Measurements from ENCODE around the gene DACT2.
"Not testable (repeated sequence)": the region's sequence is repeated elsewhere in the genome, so short reads cannot be mapped to it uniquely, and the experiment has no call there.

Gene DACT2

GRCh38 chr6:168326294-168327261 is 7.0 kb upstream of the DACT2 start:
- no peak for DNase-seq (ENCODE audit: low read depth)

- no peak for DNase-seq (ENCODE audit: low read depth)
These were observed 3.4 kb upstream of the DACT2 start for GRCh38 chr6:168322966-168323365.

GRCh38 chr6:168320634-168321033 is 1.1 kb upstream of the DACT2 start:
- DNase-seq (ENCODE audit: low read depth): no peak

- no peak for DNase-seq (ENCODE audit: low read depth)
These were observed 848 bp downstream of the DACT2 start for GRCh38 chr6:168318579-168319278.

GRCh38 chr6:168318090-168318489 is 1.5 kb downstream of the DACT2 start:
- no peak for DNase-seq (ENCODE audit: low read depth)

- no peak for DNase-seq (ENCODE audit: low read depth)
These were observed 4.0 kb downstream of the DACT2 start for GRCh38 chr6:168315596-168315995.

GRCh38 chr6:168314948-168315347 is 4.6 kb downstream of the DACT2 start:
- DNase-seq (ENCODE audit: low read depth): no peak

- no peak for DNase-seq (ENCODE audit: low read depth)
These were observed 5.6 kb downstream of the DACT2 start for GRCh38 chr6:168314021-168314420.

- no peak for DNase-seq (ENCODE audit: low read depth)
These were observed 6.1 kb downstream of the DACT2 start for GRCh38 chr6:168313431-168314011.

GRCh38 chr6:168312125-168312507 is 7.5 kb downstream of the DACT2 start:
- DNase-seq (ENCODE audit: low read depth): not testable (repeated sequence)

GRCh38 chr6:168311410-168312124 is 8.0 kb downstream of the DACT2 start:
- DNase-seq (ENCODE audit: low read depth): no peak

GRCh38 chr6:168310945-168311344 is 8.6 kb downstream of the DACT2 start:
- DNase-seq (ENCODE audit: low read depth): no peak

GRCh38 chr6:168310403-168310802 is 9.2 kb downstream of the DACT2 start:
- no peak for DNase-seq (ENCODE audit: low read depth)

- no peak for DNase-seq (ENCODE audit: low read depth)
These were observed 9.6 kb downstream of the DACT2 start for GRCh38 chr6:168309997-168310396.

GRCh38 chr6:168309183-168309582 is 10.4 kb downstream of the DACT2 start:
- DNase-seq (ENCODE audit: low read depth): no peak

GRCh38 chr6:168308390-168309144 is 11.0 kb downstream of the DACT2 start:
- no peak for DNase-seq (ENCODE audit: low read depth)

- DNase-seq (ENCODE audit: low read depth): no peak
These were observed 11.9 kb downstream of the DACT2 start for GRCh38 chr6:168307695-168308021.

GRCh38 chr6:168307015-168307694 is 12.4 kb downstream of the DACT2 start:
- DNase-seq (ENCODE audit: low read depth): no peak

GRCh38 chr6:168305863-168306262 is 13.7 kb downstream of the DACT2 start:
- no peak for DNase-seq (ENCODE audit: low read depth)

- DNase-seq (ENCODE audit: low read depth): no peak
These were observed 14.4 kb downstream of the DACT2 start for GRCh38 chr6:168305096-168305749.

GRCh38 chr6:168304752-168305015 is 14.9 kb downstream of the DACT2 start:
- no peak for DNase-seq (ENCODE audit: low read depth)
